Measurements from ENCODE around the gene SPSB1.

GRCh38 chr1:9413071-9413876 is 120.6 kb downstream of the SPSB1 start:
- TF ChIP-seq REST (IDR thresholded peaks at IDR 0.05; ENCODE audit: low read depth) (no peak), CREB1 (IDR thresholded peaks at IDR 0.05; ENCODE audit: low read depth) (no peak), TEAD4 (IDR thresholded peaks at IDR 0.05) (no peak), EGR1 (IDR thresholded peaks at IDR 0.05) (no peak), EP300 (IDR thresholded peaks at IDR 0.05; ENCODE audit: borderline replicate concordance) (no peak), CEBPB (IDR thresholded peaks at IDR 0.05) (no peak), MAX (IDR thresholded peaks at IDR 0.05) (no peak), FOXM1 (IDR thresholded peaks at IDR 0.05; ENCODE audit: borderline replicate concordance, low read depth) (no peak)
